HUES48 (cell line): ENCODE data around the gene ADARB2.

Experiments used
- H3K27ac ChIP-seq: one replicate; pipeline ENCODE4 v1.7.0; 2013; ENCODE audit warnings: low read depth, low read length, inconsistent platforms
- H3K27me3 ChIP-seq: 2 replicates; pipeline ENCODE4 v1.6.1; 2013; ENCODE audit warnings: mild to moderate bottlenecking, low read length; ENCODE audit not compliant: control insufficient read depth, insufficient read depth
- H3K36me3 ChIP-seq: 2 replicates; pipeline ENCODE4 v1.6.1; 2013; ENCODE audit warnings: low read length; ENCODE audit not compliant: control insufficient read depth, insufficient read depth
- H3K4me1 ChIP-seq: 2 replicates; pipeline ENCODE4 v1.6.1; 2013; ENCODE audit warnings: mild to moderate bottlenecking, low read length; ENCODE audit not compliant: control insufficient read depth, insufficient read depth
- H3K4me3 ChIP-seq: 2 replicates; pipeline ENCODE4 v1.5.1; 2013; ENCODE audit warnings: mild to moderate bottlenecking, low read depth, low read length
- H3K9ac ChIP-seq: 2 replicates; pipeline ENCODE4 v1.6.1; 2013; ENCODE audit warnings: mild to moderate bottlenecking, low read depth, low read length, moderate library complexity
- H3K9me3 ChIP-seq: 2 replicates; pipeline ENCODE4 v1.6.1; 2013; ENCODE audit warnings: low read length; ENCODE audit not compliant: control insufficient read depth, insufficient read depth

The ADARB2 gene

DNA sequence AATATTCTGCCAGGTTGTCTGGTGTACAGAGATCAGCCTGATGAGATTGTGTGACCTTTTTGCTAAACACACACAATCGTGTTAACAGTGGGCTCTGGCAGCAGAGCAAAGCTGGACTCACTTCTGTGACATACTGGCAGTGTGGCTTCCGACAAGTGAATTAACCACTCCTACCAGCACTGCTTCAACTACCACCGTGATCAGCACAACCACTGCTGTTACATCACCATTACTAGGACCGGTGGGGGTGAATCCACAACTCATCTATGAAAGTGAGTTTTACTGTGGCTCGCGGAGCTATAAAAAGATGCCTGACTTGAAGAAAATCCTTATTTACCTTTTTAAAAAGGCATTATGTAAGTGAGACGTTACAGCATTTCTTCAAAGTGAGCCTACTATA, 545.6 kb downstream of the ADARB2 start:
- Histone ChIP-seq H3K4me1 (peaks cover 10% of the 10 kb centered on the region), H3K27ac (no peak overlapping the region), H3K9ac (no peak overlapping the region), H3K36me3 (no peaks in the 10 kb centered on the region), H3K4me3 (no peak overlapping the region), H3K27me3 (no peaks in the 10 kb centered on the region), H3K9me3 (no peaks in the 10 kb centered on the region)

DNA sequence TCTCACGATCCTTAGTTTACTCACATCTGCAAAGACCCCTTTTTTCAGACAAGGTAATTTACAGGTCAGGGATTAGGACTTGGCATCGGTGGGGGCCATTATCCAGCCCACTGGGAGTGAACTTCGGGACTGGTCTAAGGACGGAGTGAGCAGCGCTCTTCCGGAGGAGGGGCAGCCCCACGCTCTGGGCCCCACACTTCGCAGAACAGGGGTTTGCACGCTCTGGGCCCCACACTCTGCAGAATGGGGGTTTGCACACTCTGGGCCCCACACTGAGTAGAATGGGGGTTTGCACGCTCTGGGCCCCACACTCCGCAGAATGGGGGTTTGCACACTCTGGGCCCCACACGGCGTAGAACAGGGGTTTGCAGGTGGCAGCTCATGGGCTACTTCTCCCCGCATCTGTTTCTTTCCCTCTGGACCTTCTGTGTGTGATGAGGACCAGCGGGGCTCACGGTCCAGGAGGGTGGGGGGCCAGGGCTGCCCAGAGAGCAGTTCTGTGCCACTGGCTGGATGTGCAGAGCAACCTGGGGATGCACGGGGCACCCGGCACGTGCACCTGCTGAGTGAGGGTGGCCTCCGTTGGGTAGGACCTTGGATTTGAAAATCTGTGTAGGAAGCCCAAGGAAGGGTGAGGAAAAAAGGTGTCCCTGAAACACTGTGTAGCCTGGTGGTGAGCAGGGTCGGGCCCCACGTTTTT, 546.4 kb downstream of the ADARB2 start:
- Histone ChIP-seq H3K4me1 (peaks cover 6% of the 10 kb centered on the region), H3K4me3 (no peak overlapping the region), H3K36me3 (no peaks in the 10 kb centered on the region), H3K27me3 (no peaks in the 10 kb centered on the region), H3K9ac (no peak overlapping the region), H3K27ac (no peak overlapping the region), H3K9me3 (no peaks in the 10 kb centered on the region)

DNA sequence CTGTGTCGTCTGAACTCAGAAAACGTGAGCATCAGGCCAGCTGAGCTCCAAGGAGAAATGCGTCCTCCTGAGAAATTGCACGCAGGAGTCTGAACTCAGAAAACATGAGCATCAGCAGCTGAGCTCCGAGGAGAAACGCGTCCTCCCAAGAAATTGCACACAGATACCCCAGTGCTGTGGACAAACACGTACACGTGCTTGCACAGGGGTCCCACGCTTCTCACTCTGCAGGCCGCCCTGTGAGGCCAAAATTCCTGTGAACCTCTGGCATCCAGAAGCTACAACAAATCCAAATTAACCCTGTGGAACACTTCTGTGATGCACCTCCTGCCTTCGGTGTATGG, 547.3 kb downstream of the ADARB2 start:
- H3K4me3 ChIP-seq: no peak overlapping the region
- H3K9me3 ChIP-seq: no peaks in the 10 kb centered on the region
- no peak overlapping the region for H3K9ac ChIP-seq
- no peaks in the 10 kb centered on the region for H3K27me3 ChIP-seq
- H3K36me3 ChIP-seq: no peaks in the 10 kb centered on the region
- H3K27ac ChIP-seq: no peak overlapping the region
- H3K4me1 ChIP-seq: peaks cover 5% of the 10 kb centered on the region; the same call in 1 of the 2 replicates

DNA sequence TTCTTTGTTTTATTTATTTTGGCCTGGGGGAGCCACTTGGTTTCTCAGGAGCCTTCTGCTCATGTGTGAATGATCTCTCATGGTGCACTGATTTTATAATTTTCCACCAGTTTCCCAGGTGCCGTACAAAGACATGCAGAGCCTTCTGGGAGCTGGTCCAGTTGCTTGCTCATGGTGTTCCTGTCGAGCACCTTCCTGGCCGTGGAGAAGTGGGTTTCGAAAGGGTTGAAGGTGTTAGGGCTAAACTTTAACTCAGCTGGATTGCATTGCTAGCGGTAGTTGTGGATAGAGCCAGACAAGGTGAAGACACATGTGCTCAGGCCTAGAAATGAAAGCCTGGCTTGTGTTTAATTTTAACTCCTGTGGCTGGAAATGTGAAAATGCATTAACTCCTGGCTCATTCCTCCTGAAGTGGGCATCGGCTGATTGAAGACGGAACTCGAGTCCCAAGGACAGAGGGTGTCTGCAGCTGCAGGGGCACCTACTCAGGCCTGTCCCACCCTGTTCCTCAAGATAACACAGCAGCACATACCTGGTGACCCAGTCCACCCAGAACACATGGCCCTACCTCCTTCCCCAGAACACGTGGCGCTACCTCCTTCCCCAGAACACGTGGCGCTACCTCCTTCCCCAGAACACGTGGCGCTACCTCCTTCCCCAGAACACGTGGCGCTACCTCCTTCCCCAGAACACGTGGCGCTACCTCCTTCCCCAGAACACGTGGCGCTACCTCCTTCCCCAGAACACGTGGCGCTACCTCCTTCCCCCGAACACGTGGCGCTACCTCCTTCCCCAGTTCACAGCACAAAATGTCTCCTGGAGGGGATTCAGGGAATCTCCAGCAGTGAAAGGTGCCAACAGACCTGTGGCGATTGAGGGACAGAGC, 547.9 kb downstream of the ADARB2 start:
- Histone ChIP-seq H3K27ac (no peak overlapping the region), H3K4me1 (peaks cover 5% of the 10 kb centered on the region; the same call in 1 of the 2 replicates)

DNA sequence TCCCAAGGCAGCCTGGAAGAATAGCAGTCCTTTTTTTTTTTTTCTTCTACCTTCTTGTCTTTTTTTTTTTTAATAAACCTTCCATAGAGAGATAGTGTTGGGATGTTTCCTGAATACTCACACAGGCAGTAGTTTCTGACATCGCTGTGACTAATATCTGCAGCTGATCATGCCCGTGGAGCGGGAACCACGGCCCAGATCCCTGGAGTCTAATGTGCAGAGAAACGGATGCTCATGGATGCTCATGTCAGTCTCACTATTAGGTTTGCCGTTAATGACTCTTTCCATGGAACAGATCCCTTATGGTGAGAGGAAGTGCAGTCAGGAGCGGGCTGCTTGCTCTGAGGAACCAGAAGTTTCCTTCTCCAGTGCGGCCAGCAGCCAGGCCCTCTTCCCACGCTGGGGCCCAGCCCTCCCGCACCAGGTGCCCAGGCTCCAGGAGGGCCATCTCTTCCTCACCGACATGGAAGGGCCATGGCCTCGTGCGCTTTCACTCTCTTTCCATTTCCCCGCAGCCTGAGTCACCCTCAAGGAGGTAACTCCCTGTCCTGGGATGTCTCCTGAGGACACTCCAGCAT, 548.7 kb downstream of the ADARB2 start:
- H3K4me1 ChIP-seq: peaks cover under 1% of the 10 kb centered on the region; the same call in 1 of the 2 replicates

More for the DNA sequence above, 547.9 kb downstream of the ADARB2 start:
- no peaks in the 10 kb centered on the region for H3K36me3 ChIP-seq
- H3K9ac ChIP-seq: no peak overlapping the region
- no peaks in the 10 kb centered on the region for H3K27me3 ChIP-seq
- H3K4me3 ChIP-seq: no peak overlapping the region
- H3K9me3 ChIP-seq: no peaks in the 10 kb centered on the region

DNA sequence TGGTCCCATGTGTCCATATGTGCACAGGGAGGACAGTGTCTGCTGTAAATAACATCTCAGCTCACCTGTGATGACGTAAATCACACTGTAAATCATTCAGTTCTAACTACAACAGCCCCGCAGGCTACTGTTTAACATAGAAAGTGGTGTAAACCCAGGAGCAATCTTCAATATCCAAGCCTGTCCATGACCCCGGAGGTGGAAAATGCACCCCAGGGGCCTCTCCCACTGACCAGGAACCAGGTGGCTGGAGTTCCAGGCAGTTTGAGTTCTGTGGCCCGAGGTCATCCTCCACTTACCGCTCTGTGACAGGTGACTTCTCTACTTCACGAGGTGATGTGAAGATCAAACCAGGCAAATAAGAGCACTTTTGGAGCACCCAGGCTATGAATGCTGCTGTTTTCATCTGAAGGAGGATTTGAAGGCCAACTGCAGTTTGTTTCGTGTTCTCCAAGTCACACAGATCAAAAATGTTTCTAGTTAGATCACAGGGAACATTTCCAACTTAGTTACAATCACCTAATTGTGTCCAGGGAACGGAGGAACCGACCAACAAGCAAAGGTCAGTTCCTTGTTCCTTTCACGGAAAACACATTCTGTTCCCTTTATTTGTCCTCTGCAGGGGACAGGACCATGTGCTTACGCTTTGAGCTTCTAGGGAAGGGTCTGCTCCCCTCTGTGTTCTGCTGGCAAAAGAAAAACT, 549.3 kb downstream of the ADARB2 start:
- Histone ChIP-seq H3K4me1 (no peaks in the 10 kb centered on the region), H3K27ac (no peak overlapping the region), H3K9me3 (no peaks in the 10 kb centered on the region), H3K4me3 (no peak overlapping the region), H3K36me3 (no peaks in the 10 kb centered on the region), H3K27me3 (no peaks in the 10 kb centered on the region), H3K9ac (no peak overlapping the region)

More for the DNA sequence above, 548.7 kb downstream of the ADARB2 start:
- no peak overlapping the region for H3K4me3 ChIP-seq
- no peak overlapping the region for H3K9ac ChIP-seq
- H3K9me3 ChIP-seq: no peaks in the 10 kb centered on the region
- H3K36me3 ChIP-seq: no peaks in the 10 kb centered on the region
- no peaks in the 10 kb centered on the region for H3K27me3 ChIP-seq
- no peak overlapping the region for H3K27ac ChIP-seq

DNA sequence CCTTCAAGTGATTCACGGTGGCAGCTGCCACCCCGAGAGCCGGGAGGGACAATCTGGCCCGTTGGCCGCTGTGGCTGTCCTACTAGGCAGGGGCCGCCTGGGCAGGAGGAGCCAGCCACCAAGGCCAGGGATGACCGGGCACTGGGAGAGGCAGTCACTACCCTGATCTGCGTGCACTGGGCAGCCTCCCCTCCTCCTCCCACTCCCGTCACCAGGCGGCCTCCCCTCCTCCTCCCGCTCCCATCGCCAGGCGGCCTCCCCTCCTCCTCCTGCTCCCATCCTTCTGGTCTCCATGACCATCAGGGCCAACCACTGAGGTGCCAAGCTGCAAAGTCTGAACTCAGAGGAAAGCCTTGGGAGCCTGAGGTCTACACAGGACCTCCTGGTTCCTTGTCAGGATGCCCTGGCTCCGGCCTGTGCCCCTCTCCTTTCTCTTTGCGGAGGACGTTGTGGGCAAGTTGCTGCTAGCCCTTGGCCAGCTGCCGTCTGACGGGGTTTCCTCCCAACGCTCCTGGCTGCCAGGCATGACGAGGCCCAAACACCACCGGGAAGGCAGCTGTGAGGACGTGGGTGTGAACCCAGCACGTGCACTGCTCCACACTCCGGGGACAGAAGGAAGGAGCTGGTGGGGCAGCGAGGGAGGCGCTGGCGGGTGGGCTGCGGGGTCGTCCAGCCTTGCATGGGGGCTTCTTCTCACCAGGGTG, 550.0 kb downstream of the ADARB2 start:
- Histone ChIP-seq H3K9me3 (no peaks in the 10 kb centered on the region), H3K27ac (no peak overlapping the region), H3K4me3 (no peak overlapping the region), H3K36me3 (no peaks in the 10 kb centered on the region), H3K4me1 (no peaks in the 10 kb centered on the region), H3K27me3 (no peaks in the 10 kb centered on the region), H3K9ac (no peak overlapping the region)

DNA sequence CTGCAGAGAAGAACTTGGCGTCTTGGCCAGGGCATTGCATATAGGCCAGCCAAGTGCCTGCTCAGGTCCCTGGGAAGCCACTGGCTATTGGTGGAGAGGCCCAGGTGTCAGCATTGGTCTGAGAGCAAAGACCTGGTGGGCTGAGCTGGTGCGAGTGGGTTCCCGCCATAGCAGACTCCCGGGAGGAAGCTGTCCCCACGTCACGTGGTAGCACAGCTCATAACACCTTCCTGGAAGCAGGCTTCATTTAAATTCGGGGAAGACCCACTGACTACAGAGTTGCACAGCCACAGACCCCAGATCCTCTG, 550.7 kb downstream of the ADARB2 start:
- Histone ChIP-seq H3K9ac (no peak overlapping the region), H3K27me3 (no peaks in the 10 kb centered on the region), H3K4me1 (no peaks in the 10 kb centered on the region), H3K27ac (no peak overlapping the region), H3K4me3 (no peak overlapping the region), H3K9me3 (no peaks in the 10 kb centered on the region), H3K36me3 (no peaks in the 10 kb centered on the region)

DNA sequence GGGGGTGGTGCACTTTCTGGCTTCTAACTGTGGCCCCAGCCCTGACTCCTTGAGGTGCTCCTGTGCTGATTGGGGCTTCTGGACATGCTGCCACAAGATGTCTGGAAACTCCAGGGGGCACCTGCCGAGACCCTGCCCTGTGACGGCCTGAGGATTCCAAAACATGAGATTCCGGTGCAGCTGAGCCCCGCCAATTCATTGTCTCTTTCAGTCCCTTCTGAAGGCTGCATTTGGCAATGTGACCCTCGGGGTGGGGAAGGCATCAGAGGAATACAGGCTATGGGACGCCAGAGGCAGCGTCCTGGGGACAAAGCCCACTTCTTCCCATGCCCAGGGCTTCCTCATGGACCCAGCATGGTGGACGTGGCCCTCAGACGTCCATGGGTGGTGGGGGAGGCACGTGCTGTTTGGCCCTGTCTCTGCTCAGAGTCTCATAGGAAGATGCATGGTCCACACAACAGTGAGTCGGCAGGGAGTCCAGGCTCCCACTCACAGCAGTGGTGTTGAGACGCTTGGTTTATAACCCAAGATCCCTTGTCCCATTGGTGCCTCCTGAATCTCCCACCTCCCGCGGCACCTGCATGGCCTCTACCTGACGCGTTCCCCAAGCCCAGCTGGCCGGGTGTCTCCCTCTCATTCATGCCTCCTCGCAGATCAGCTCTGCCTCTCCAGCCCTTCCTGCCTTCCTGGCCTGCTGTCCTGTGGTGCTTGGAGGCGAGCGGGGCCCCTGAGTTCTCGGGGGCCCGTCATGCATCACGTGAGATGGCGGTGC, 551.2 kb downstream of the ADARB2 start:
- no peaks in the 10 kb centered on the region for H3K27me3 ChIP-seq
- H3K4me3 ChIP-seq: no peak overlapping the region

More for the DNA sequence above, 551.2 kb downstream of the ADARB2 start:
- Histone ChIP-seq H3K36me3 (no peaks in the 10 kb centered on the region), H3K9ac (no peak overlapping the region), H3K27ac (no peak overlapping the region), H3K9me3 (no peaks in the 10 kb centered on the region), H3K4me1 (no peaks in the 10 kb centered on the region)
